Measurements from ENCODE around the gene KRT80.

Gene KRT80

GRCh38 chr12:52201451-52201839 lies 9.6 kb upstream of the KRT80 start:
- Histone ChIP-seq H3K27ac (no peak overlapping the region), H3K27me3 (ENCODE audit: insufficient read depth, low read depth) (no peaks in the 10 kb centered on the region; the same call in 1 of the 2 replicates), H4K20me1 (ENCODE audit: insufficient read depth) (no peaks in the 10 kb centered on the region), H3K4me3 (IDR thresholded peaks at IDR 0.05; ENCODE audit: insufficient read depth, low read depth, low read length) (no peak overlapping the region), H3K4me2 (no peak overlapping the region), H3K4me1 (ENCODE audit: low read depth, poor library complexity, severe bottlenecking) (no peaks in the 10 kb centered on the region), H3K9ac (no peak overlapping the region), H3K79me2 (ENCODE audit: insufficient read depth, low read depth) (no peaks in the 10 kb centered on the region), H2AFZ (ENCODE audit: low read depth) (no peak overlapping the region), H3K36me3 (ENCODE audit: insufficient read depth) (no peaks in the 10 kb centered on the region)
- TF ChIP-seq CTCF (conservative IDR thresholded peaks at IDR 0.05; ENCODE audit: low read depth, low read length) = no peak

- no peak overlapping the region for H3K9ac ChIP-seq
Measured at GRCh38 chr12:52200781-52201450, 9.1 kb upstream of the KRT80 start.

GRCh38 chr12:52200086-52200780 lies 8.4 kb upstream of the KRT80 start:
- Histone ChIP-seq H3K79me2 (ENCODE audit: insufficient read depth, low read depth) (no peaks in the 10 kb centered on the region), H3K27me3 (ENCODE audit: insufficient read depth, low read depth) (no peaks in the 10 kb centered on the region; the same call in 1 of the 2 replicates), H3K27ac (no peak overlapping the region), H3K4me3 (IDR thresholded peaks at IDR 0.05; ENCODE audit: insufficient read depth, low read depth, low read length) (no peak overlapping the region), H3K36me3 (ENCODE audit: insufficient read depth) (no peaks in the 10 kb centered on the region), H4K20me1 (ENCODE audit: insufficient read depth) (no peaks in the 10 kb centered on the region), H3K4me2 (no peak overlapping the region), H3K4me1 (ENCODE audit: low read depth, poor library complexity, severe bottlenecking) (no peaks in the 10 kb centered on the region), H3K9ac (no peak overlapping the region), H2AFZ (ENCODE audit: low read depth) (no peak overlapping the region)
- no peak for TF ChIP-seq CTCF (conservative IDR thresholded peaks at IDR 0.05; ENCODE audit: low read depth, low read length)

More at GRCh38 chr12:52200781-52201450, 9.1 kb upstream of the KRT80 start:
- Histone ChIP-seq H3K36me3 (ENCODE audit: insufficient read depth) (no peaks in the 10 kb centered on the region), H3K4me3 (IDR thresholded peaks at IDR 0.05; ENCODE audit: insufficient read depth, low read depth, low read length) (no peak overlapping the region), H3K79me2 (ENCODE audit: insufficient read depth, low read depth) (no peaks in the 10 kb centered on the region), H3K4me1 (ENCODE audit: low read depth, poor library complexity, severe bottlenecking) (no peaks in the 10 kb centered on the region), H4K20me1 (ENCODE audit: insufficient read depth) (no peaks in the 10 kb centered on the region), H2AFZ (ENCODE audit: low read depth) (no peak overlapping the region), H3K27ac (no peak overlapping the region), H3K27me3 (ENCODE audit: insufficient read depth, low read depth) (no peaks in the 10 kb centered on the region; the same call in 1 of the 2 replicates), H3K4me2 (no peak overlapping the region)
- no peak for TF ChIP-seq CTCF (conservative IDR thresholded peaks at IDR 0.05; ENCODE audit: low read depth, low read length)

- Histone ChIP-seq H3K4me3 (IDR thresholded peaks at IDR 0.05; ENCODE audit: insufficient read depth, low read depth, low read length) (no peak overlapping the region), H3K36me3 (ENCODE audit: insufficient read depth) (no peaks in the 10 kb centered on the region), H2AFZ (ENCODE audit: low read depth) (no peak overlapping the region), H3K9ac (no peak overlapping the region), H3K27ac (no peak overlapping the region), H3K27me3 (ENCODE audit: insufficient read depth, low read depth) (no peaks in the 10 kb centered on the region; the same call in 1 of the 2 replicates), H3K79me2 (ENCODE audit: insufficient read depth, low read depth) (no peaks in the 10 kb centered on the region), H3K4me1 (ENCODE audit: low read depth, poor library complexity, severe bottlenecking) (no peaks in the 10 kb centered on the region), H3K4me2 (no peak overlapping the region), H4K20me1 (ENCODE audit: insufficient read depth) (no peaks in the 10 kb centered on the region)
- TF ChIP-seq CTCF (conservative IDR thresholded peaks at IDR 0.05; ENCODE audit: low read depth, low read length) = no peak
Measured at GRCh38 chr12:52199294-52199919, 7.6 kb upstream of the KRT80 start.

Measured in KMS-11 (cell line).